Hepatocyte (in vitro differentiated cells): ENCODE data around the gene TYSND1. TPM values are rescaled to one million over a fixed set of nuclear protein-coding genes. Genes with fewer than 3 reads are reported as not detected.
A peak's percentile ranks its signal among the peaks of the same experiment; 100 is the strongest.

Experiments
- DNase-seq: peaks from one replicate; pipeline ENCODE4 v3.0.0-alpha.2; 2016; ENCODE audit warnings: low spot score
- H2AFZ ChIP-seq: fragments of 200-600 bp; sonication (generic); 2 replicates; pipeline ENCODE4 v1.6.0; 2016; ENCODE audit warnings: antibody characterized with exemption, mild to moderate bottlenecking
- H3K27ac ChIP-seq: fragments of 200-600 bp; sonication (generic); 2 replicates; pipeline ENCODE4 v1.5.1; 2016; ENCODE audit warnings: mild to moderate bottlenecking
- H3K27me3 ChIP-seq: fragments of 200-600 bp; sonication (generic); 2 replicates; pipeline ENCODE4 v1.6.1; 2016
- H3K36me3 ChIP-seq: fragments of 200-600 bp; sonication (generic); replicated peaks from 2 replicates; pipeline ENCODE4 v1.5.1; 2016; ENCODE audit warnings: low read depth; ENCODE audit not compliant: insufficient read depth
- H3K4me1 ChIP-seq: fragments of 200-600 bp; sonication (generic); 2 replicates; pipeline ENCODE4 v1.5.1; 2016; ENCODE audit warnings: mild to moderate bottlenecking, moderate library complexity; ENCODE audit not compliant: insufficient read depth
- H3K4me2 ChIP-seq: fragments of 200-600 bp; sonication (generic); 2 replicates; pipeline ENCODE4 v1.6.0; 2016
- H3K4me3 ChIP-seq: fragments of 200-600 bp; sonication (generic); 2 replicates; pipeline ENCODE4 v1.5.1; 2016; ENCODE audit warnings: mild to moderate bottlenecking
- H3K79me2 ChIP-seq: fragments of 200-600 bp; sonication (generic); 2 replicates; pipeline ENCODE4 v1.6.0; 2017; ENCODE audit warnings: mild to moderate bottlenecking
- H3K9me2 ChIP-seq: fragments of 200-600 bp; sonication (generic); replicated peaks from 2 replicates; pipeline ENCODE4 v1.6.0; 2017; ENCODE audit warnings: mild to moderate bottlenecking; ENCODE audit not compliant: insufficient read depth
- H3K9me3 ChIP-seq: fragments of 200-600 bp; sonication (generic); 2 replicates; pipeline ENCODE4 v1.5.1; 2016; ENCODE audit warnings: low read depth, mild to moderate bottlenecking
- H4K20me1 ChIP-seq: fragments of 200-600 bp; sonication (generic); 2 replicates; pipeline ENCODE4 v1.6.0; 2016; ENCODE audit warnings: mild to moderate bottlenecking; ENCODE audit not compliant: insufficient read depth, poor library complexity, severe bottlenecking
- CTCF ChIP-seq: fragments of 200-600 bp; sonication (generic); IDR thresholded peaks from 2 replicates; pipeline ENCODE4 v1.5.1; 2016; ENCODE audit warnings: antibody characterized with exemption, mild to moderate bottlenecking; ENCODE audit not compliant: poor library complexity
- EZH2 ChIP-seq: fragments of 200-600 bp; sonication (generic); IDR thresholded peaks from 2 replicates; pipeline ENCODE4 v1.6.1; 2016; ENCODE audit warnings: antibody characterized with exemption, mild to moderate bottlenecking, borderline replicate concordance
- EZH2phosphoT487 ChIP-seq: fragments of 200-600 bp; sonication (generic); IDR thresholded peaks from one replicate; pipeline ENCODE4 v1.6.1; 2018; ENCODE audit warnings: antibody characterized with exemption, mild to moderate bottlenecking, low read depth, moderate library complexity; ENCODE audit not compliant: unreplicated experiment, severe bottlenecking
- WGBS: methylation state at CpG from one replicate; pipeline ENCODE4 v1.1.6; 2016; ENCODE audit warnings: low lambda C conversion rate; ENCODE audit errors: missing lambda C conversion rate; 5-methylcytosine and 5-hydroxymethylcytosine counted together
- polyA plus RNA-seq: library from polyadenylated mRNA; unstranded; fragments of >200 nt; fragmentation: Nextera tagmentation; extraction: Ambion mirVana; gene quantifications from 2 replicates; pipeline ENCODE4 v1.2.1, GENCODE V29; 2016
- total RNA-seq: library from RNA; depleted of rRNA; stranded (reverse); fragments of >200 nt; gene quantifications from 2 replicates; pipeline ENCODE4 v1.2.3, GENCODE V29; 2014

Gene TYSND1
- total and polyA plus RNA-seq, 2 experiments from 2014 or later: 12.6 to 22.0 TPM

- H4K20me1 ChIP-seq: no peaks in the 10 kb centered on the region
- no peaks in the 10 kb centered on the region for H3K27me3 ChIP-seq
- no peaks in the 10 kb centered on the region for H3K79me2 ChIP-seq
- peak overlapping the region; percentile 69 for H3K27ac ChIP-seq
- no peaks in the 10 kb centered on the region for H3K36me3 ChIP-seq
- TF ChIP-seq EZH2: no peak
- TF ChIP-seq CTCF: no peak
- no peak for TF ChIP-seq EZH2phosphoT487
- H3K4me2 ChIP-seq: no peak overlapping the region
- H2AFZ ChIP-seq: no peak overlapping the region
- H3K9me3 ChIP-seq: no peaks in the 10 kb centered on the region
- peaks cover 22% of the 10 kb centered on the region for H3K4me1 ChIP-seq
- no peak for DNase-seq
- no peaks in the 10 kb centered on the region for H3K9me2 ChIP-seq
- H3K4me3 ChIP-seq: no peak overlapping the region
These were observed 45.4 kb upstream of the TYSND1 start for GRCh38 chr10:70191972-70192305.

- TF ChIP-seq EZH2phosphoT487 (no peak), EZH2 (no peak), CTCF (no peak)
- Histone ChIP-seq H3K9me2 (no peaks in the 10 kb centered on the region), H3K79me2 (no peaks in the 10 kb centered on the region), H3K36me3 (no peaks in the 10 kb centered on the region), H3K4me3 (no peak overlapping the region), H3K4me2 (peak overlapping the region; percentile 4), H3K27ac (peak overlapping the region; percentile 69), H3K27me3 (no peaks in the 10 kb centered on the region), H4K20me1 (no peaks in the 10 kb centered on the region), H3K9me3 (no peaks in the 10 kb centered on the region), H2AFZ (no peak overlapping the region), H3K4me1 (peaks cover 22% of the 10 kb centered on the region)
- DNase-seq: no peak
- 68% methylated on average over 4 of the region's 4 CpGs for WGBS
These were observed 44.9 kb upstream of the TYSND1 start for GRCh38 chr10:70191161-70191971.

GRCh38 chr10:70190581-70190980, 44.1 kb upstream of the TYSND1 start:
- H3K4me2 ChIP-seq: no peak overlapping the region
- WGBS: 74% methylated on average over 5 of the region's 5 CpGs
- DNase-seq: no peak
- H3K4me1 ChIP-seq: peaks cover 22% of the 10 kb centered on the region
- no peak overlapping the region for H2AFZ ChIP-seq
- no peaks in the 10 kb centered on the region for H3K79me2 ChIP-seq
- no peaks in the 10 kb centered on the region for H4K20me1 ChIP-seq
- no peak overlapping the region for H3K4me3 ChIP-seq
- H3K27ac ChIP-seq: no peak overlapping the region
- TF ChIP-seq EZH2 (no peak), CTCF (no peak), EZH2phosphoT487 (no peak)
- no peaks in the 10 kb centered on the region for H3K27me3 ChIP-seq
- H3K36me3 ChIP-seq: no peaks in the 10 kb centered on the region
- H3K9me2 ChIP-seq: no peaks in the 10 kb centered on the region
- no peaks in the 10 kb centered on the region for H3K9me3 ChIP-seq
